ENCODE measurements around the gene IMPG2.
"Not testable (repeated sequence)": the region's sequence is repeated elsewhere in the genome, so short reads cannot be mapped to it uniquely, and the experiment has no call there.

Gene IMPG2

GRCh38 chr3:101320475-101320874, at the start of gene IMPG2:
Gene IMPG2, minus strand, starts transcription at chr3:101320575. Its CDS starts 203 bp downstream, at chr3:101320372.
- ATAC-seq (no peak), DNase-seq (no peak)

DNA sequence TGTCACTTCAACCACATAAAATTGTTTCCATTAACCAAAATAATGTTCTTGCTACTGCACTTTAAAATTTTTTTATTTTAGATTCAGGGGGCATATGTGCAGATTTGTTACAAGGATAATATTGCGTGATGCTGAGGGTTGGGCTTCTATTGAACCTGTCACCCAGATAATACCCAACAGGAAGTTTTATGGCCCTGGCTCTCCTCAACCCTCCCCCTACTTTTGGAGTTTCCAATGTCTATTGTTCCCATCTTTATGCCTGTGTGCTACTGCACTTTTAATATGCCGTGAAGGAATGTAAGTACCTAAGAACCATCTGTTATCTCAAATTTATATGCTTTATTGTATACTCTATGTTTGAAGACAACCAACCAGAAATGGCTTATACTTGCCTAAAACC, 42.0 kb upstream of the IMPG2 start:
- no peak for DNase-seq
- no peak for ATAC-seq

DNA sequence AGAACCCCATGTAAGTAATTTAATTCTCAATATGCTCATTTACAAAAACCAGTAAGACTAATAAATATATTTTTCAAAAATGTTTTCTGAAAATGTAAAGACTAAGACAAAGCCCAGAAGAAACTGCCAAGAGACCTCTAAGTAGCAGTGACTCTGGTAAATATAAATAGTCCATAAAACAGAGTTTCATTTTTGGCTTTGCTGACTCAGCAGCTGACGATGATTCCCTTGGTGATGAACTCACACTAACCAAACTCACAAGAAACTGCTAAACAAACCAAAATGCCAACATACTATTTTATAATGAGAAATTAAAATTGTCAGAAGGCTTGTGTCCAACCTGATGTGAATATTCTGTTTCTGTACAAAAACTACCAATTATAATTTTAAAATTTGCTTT, 31.5 kb upstream of the IMPG2 start:
- DNase-seq (no peak), ATAC-seq (no peak)

DNA sequence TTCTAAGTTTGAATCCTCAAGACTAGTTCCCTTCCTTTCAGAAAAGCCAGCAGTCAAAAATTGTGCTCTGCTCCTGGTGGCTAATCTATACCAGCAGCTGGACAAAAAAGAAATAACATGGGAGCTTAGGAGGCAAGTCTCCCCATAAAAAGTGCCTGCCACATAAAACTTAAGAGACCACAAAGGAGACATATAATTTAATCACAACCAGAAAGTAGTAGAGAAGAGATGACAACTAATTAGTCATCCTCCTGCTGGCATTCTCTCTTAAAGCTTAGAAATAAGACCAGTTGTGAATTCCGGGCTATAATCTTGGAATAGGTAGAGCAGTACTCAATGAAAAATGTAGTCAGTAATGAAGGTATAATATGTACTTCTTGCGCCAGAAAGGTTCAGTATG, 20.2 kb upstream of the IMPG2 start:
- no peak for DNase-seq
- ATAC-seq = no peak

- ATAC-seq = no peak
Observed at GRCh38 chr3:101333883-101334282, 13.5 kb upstream of the IMPG2 start.

GRCh38 chr3:101329016-101329673, 8.8 kb upstream of the IMPG2 start:
- ATAC-seq (no peak), DNase-seq (no peak)

More at GRCh38 chr3:101333883-101334282, 13.5 kb upstream of the IMPG2 start:
- DNase-seq = no peak

DNA sequence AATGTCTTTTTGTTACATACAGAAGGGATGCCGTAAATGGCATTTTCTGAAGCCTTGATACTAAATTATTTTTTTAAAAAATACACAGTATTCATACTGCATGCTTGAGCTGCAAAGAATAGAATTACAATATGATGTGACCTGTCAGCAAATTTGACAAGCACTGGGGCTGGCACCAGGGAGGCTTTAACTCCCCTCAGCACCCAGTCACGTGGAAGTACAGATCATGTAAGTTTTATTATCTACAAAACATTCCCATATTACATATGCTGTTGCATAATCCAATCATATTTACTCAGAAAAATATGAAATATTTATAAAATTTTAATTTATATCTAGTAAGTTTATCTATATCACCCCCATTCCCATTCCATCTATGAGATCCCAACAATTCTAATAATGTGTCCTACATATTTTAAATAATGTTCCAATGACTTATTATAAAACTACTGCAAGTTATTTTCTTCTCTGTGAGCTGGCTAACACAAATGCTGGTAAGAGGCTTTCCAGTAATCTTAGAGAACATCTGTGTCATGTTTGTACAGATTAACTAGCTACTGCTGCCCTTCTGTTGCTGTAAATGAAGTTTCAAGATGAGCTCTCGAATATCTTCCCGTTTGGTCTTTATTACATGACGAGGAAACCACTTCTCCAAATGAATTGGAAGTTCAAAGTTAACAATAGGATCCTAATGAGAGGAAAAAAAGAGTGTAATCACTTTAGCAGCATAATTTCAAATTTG, 5.2 kb upstream of the IMPG2 start:
- DNase-seq = no peak
- ATAC-seq = no peak

- ATAC-seq (no peak), DNase-seq (no peak)
Observed at GRCh38 chr3:101319531-101319930, 844 bp downstream of the IMPG2 start.

- DNase-seq (no peak), ATAC-seq (no peak)
Observed at GRCh38 chr3:101312545-101312944, 7.8 kb downstream of the IMPG2 start.

GRCh38 chr3:101311676-101312075, 8.7 kb downstream of the IMPG2 start:
- ATAC-seq (no peak), DNase-seq (no peak)

GRCh38 chr3:101310978-101311375, 9.4 kb downstream of the IMPG2 start:
- no peak for DNase-seq
- no peak for ATAC-seq

DNA sequence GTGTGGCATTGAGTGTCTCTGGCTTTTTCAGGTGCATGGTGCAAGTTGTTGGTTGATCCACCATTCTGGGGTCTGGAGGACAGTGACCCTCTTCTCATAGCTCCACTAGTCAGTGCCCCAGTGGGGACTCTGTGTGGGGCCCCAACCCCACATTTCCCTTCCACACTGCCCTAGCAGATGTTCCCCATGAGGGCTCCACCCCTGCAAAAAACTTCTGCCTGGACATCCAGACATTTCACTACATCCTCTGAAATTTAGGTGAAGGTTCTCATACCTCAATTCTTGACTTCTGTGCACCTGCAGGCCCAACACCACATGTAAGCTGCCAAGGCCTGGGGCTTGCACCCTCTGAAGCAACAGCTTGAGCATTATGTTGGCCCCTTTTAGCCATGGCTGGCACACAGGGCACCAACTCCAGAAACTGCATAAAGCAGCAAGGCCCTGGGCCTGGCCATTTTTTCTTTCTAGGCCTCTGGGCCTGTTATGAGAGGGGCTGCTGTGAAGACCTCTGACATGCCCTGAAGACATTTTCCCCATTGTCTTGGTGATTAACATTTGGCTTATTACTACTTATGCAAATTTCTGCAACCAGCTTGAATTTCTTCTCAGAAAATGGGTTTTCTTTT, 12.1 kb downstream of the IMPG2 start:
- not testable (repeated sequence) for DNase-seq, ATAC-seq

DNA sequence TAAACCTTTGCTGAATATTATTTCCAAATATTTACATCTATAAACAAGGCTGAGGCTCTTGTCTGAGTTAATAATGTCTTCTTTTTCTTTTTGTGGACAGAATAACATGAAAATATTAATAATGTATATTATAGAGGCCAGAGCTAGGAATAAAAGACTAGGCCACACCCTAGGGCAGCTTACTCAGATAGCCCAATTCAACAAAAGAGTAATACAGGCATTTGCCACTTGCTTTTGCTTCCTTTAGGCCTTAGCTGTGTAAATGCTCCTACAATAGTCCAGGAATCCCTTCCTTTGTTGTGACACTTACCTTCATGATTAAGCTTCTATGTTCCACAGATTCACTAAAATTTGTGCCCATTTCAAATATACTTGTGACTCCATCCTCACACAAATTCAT, 16.5 kb downstream of the IMPG2 start:
- DNase-seq (no peak), ATAC-seq (no peak)

- DNase-seq (no peak), ATAC-seq (no peak)
Observed at GRCh38 chr3:101303089-101303731, 17.2 kb downstream of the IMPG2 start.

DNA sequence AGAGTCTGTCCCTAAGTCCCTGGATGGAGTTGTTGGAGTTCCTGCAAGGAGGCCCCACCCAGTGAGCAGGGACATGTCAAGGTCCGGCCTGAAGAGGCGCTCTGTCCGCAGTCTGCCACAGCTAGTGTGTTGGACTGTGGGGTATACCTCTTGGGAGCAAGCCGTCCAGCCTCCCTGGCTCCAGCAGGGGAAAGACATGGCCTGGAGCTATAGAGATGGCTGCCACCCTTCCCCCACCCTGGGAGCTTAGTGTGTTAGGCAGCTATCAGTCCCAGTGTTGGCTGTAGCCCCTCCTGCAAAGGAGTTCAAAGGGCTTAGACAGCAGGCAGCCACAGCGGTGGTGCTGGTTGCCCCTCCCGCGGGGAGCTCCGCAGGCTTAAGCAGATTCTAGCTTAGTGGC, 20.3 kb downstream of the IMPG2 start:
- ATAC-seq (no peak), DNase-seq (no peak)

DNA sequence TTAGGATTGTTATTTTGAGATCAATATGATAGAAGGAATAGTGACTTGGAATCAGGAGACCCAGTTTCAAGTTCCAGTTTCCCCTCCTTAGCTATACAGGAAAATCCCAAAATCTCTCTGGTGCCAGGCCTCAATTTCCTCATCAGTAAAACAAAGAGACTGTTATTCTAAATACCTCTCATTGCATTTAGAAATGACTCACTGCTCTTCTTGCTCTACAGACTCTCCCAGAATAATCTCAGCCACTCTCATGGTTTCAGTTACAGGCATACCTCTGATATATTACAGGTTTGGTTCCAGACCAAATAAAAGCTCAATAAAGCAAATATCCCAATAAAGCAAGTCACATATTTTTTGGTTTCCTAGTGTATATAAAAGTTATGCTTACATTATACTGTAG, 28.3 kb downstream of the IMPG2 start:
- ATAC-seq (no peak), DNase-seq (no peak)

DNA sequence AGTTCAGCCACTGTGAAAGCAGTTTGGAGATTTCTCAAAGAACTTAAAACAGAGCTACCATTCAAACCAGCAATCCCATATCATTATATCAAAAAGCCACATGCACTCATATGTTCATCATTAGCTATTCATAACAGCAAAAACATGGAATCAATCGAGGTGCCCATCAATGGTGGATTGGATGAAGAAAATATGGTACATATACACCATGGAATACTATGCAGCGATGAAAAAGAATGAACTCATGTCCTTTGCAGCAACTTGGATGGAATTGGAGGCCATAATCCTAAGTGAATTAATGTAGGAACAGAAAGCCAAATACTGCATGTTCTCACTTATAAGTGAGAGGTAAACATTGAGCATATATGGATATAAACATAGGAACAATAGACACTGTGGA, 32.1 kb downstream of the IMPG2 start:
- no peak for DNase-seq
- ATAC-seq = no peak

GRCh38 chr3:101284757-101285156, 35.6 kb downstream of the IMPG2 start:
- DNase-seq (no peak), ATAC-seq (no peak)

- DNase-seq (no peak), ATAC-seq (no peak)
Observed at GRCh38 chr3:101281521-101282030, 38.8 kb downstream of the IMPG2 start.

DNA sequence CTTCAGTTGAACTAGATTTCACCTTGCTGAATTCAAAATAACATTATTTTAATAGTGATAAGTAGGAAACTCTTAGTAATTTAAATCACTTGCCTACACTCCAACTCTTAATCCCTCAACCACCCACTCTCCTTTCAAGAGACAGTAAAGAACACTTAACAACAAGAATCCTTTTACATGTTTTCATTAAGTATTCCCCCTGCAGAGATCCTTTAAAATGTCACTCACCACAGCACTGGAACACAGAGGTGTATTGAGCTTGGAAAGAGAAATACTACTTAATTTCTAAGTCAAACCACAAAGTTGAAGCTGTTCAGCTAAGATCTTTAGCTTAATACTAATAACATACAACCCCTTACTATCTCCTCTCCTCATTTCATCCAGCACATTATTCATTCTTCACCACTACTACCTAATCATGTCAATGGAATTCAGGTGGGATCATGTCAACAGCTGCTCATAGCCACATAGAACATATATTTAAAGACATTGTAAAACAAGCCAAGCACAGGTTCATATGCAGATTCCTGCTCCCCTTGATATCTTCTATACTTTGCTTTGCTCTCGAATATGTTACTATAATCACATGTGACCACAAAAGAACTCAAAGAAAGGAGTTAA, 40.5 kb downstream of the IMPG2 start:
- ATAC-seq (no peak), DNase-seq (no peak)

DNA sequence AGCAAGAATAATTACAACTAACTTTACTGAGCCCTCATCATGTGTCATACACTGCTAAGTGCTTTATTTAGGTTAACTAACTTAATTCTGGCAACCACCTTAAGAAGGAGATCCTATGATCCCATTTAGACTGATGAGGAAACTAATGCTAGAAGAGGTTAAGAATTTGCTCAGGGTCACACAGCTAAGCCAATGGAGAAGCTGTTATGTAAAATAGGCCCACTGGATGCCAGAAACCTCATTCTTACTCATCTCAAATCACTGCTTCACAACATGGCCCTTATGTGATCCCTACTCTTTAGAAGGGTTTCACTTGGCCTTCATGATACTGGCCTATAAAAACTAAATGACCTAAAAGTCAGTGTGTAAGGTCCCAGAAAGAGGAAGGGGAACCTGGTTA, 41.2 kb downstream of the IMPG2 start:
- ATAC-seq (no peak), DNase-seq (no peak)

DNA sequence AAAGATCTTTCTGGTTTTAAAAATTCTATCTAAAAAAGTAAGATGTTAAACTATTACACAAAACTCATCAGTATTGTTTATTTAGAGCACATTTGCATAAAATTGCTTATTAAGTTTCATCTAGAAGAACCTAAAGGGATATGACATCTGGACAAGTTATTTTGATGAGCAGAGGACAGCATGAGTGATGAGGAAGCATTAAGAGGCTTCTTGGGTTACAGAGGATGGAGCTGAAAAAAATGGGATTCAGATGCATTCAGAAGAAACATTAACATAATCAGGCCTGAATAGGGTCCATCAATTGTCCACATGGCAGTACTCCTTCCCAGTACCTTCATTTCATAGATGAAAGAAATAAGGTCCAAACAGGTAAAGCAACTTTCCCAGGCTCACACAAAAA, 41.6 kb downstream of the IMPG2 start:
- ATAC-seq (no peak), DNase-seq (no peak)

Measured in stimulated activated naive CD8-positive, alpha-beta T cell treated with anti-CD3 and anti-CD28 coated beads, Interleukin-15, Interleukin-2, amounts not matched to agents 100 U/mL and 50 U/mL, for 24 hours (primary cell).